NCI-H146 treated with DMSO at 0.1 percent for 48 hours (cell line): ENCODE data around the gene NECAB3.

ENCODE experiments used
- DNase-seq: peaks from one replicate; lab custom pipeline; 2025; ENCODE audit not compliant: unreplicated experiment; lab: John Stamatoyannopoulos, UW

NECAB3 gene

DNA sequence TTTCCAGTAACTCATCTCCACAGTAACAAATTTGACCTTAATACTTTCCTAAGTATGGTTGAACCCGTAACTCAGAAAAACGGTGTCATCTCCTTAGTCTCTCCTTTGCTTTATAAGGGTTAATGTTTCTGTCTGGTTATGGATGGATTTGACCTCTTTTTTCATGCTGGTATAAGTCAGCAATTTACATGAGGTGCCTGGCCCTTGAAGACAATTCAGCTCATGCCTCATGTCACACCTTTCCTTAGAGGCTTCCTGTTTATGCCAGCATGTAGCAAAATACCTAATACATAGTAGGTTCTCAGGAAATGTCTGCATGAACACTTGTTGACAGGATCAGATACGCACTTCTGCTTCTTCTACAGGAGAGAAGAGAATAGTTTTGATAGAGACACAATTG, 49.8 kb downstream of the NECAB3 start:
- no peak for DNase-seq

DNA sequence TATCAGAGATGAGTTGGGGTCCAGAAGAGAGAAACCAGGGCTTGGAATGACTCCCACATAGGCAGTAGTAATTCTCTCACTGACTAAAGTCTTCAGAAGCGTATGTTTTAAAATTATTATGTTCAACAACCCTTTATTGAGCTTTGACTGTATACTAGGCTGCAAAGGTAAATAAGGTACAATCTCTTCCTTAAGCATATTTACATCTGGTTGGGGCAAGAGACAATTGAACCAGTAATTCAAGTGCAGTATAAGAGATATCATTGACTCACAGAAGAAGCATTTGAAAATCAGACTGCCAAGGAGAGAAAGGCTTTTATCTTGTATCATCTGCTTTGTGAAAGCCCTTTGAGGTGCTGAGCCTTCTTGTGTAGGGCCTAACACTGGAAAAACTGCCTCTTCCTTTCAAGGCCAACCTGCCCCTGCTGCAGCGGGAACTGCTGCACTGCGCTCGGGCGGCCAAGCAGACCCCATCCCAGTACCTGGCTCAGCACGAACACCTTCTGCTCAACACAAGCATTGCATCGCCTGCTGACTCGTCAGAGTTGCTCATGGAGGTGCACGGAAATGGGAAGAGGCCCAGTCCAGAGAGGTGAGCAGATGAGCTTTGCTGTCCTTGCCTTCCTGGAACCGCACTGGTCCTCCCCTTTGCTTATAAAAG, 51.4 kb downstream of the NECAB3 start:
- DNase-seq, result no peak

DNA sequence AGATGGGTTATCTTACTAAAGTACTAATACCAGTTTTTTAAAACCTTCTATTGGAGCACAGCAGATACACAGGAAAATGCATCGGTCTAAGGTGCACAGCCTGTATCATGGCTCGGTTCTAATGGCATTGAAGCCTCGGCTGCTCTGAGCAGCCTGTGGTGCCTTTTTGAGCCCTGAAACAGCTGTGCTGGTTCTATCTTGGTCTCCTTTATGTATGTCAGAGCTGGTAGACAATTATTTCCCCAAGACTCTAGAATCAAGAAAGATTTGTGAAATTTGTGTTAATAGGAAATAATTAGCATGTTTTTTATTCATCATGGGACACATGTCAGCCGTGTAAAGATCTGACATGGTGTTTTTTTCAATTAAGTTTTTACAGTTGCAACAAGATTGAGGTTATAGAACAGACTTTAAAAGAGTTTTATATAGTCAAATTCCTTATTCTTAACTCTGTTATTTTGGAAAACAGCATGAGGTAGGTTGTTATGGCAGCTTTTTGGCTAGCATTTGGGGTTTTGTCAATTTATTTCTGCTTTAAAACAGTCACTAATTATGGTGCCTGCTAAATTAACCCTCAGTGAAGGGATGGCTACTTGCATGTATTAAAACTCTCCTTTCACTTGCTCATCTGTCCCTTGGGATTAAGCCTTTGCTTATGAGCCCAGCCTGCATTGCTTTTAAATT, 52.4 kb downstream of the NECAB3 start:
- no peak for DNase-seq

GRCh38 chr20:33612001-33612400, 62.2 kb downstream of the NECAB3 start:
- DNase-seq, result no peak

DNA sequence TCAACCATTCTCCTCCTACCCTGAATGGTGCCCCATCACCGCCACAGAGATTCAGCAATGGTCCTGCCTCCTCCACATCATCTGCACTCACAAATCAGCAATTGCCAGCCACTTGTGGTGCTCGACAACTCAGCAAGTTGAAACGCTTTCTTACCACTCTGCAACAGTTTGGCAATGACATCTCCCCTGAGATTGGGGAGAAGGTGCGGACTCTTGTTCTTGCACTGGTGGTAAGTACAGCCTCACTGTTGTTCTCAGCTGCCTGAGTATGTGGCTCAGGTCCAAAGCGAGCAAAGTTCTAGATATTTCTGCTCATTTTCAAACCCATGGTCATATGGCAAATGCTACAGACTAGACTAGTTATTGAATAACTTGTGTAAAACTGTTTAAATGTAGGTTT, 63.1 kb downstream of the NECAB3 start:
- no peak for DNase-seq

DNA sequence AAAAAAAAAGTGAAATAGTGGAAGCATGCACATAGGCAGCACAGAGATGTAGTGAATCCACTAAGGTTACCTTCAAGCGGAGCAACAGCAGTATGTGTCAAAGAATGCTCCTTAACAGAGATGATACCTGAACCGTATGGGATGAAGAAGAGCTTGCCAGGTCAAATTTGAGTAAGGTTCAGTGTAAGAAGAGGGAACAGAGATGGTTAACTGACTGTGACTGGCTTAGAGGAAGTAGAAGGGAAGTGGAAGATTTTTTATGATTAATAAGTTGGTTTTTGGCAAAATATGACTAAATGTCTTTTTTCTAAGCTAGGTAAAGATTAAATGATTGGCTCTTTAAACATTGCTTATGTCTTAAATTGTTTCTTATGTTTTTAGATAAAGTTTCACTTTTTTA, 64.7 kb downstream of the NECAB3 start:
- DNase-seq, result no peak
